IMR-90 (cell line): ENCODE data around the gene ISG15. TPM values are rescaled to one million over a fixed set of nuclear protein-coding genes. Genes with fewer than 3 reads are reported as not detected.
"Not testable (repeated sequence)": the region's sequence is repeated elsewhere in the genome, so short reads cannot be mapped to it uniquely, and the experiment has no call there.

ENCODE experiments used
- ATAC-seq: fragments of 200-7000 bp; cut with Tn5 transposase; 2 replicates; pipeline ENCODE4 v1.9.1; 2020; ENCODE audit warnings: low read depth, mild to moderate bottlenecking, moderate library complexity
- BruUV-seq: library from RNA; stranded (reverse); fragments of 400-500 nt; replicated peaks from 2 replicates; lab custom pipeline; 2021; lab: Mats Ljungman, UMichigan
- CTCF ChIA-PET: fragments of 300-600 bp; formaldehyde crosslinking; extraction: SDS; loops from one replicate; lab custom pipeline; 2021; ENCODE audit warnings: antibody characterized with exemption; lab: Yijun Ruan, JAX
- POLR2A ChIA-PET: fragments of 300-600 bp; sonication (Branson Sonifier 250); formaldehyde crosslinking; loops from one replicate; lab custom pipeline; 2022; ENCODE audit warnings: antibody characterized with exemption; ENCODE audit not compliant: unreplicated experiment; lab: Charles Lee
- DNase-seq: peaks from one replicate; pipeline ENCODE4 v3.0.0; 2013
- H2AFZ ChIP-seq: replicated peaks from 2 replicates; pipeline ENCODE3; 2013; ENCODE audit warnings: low read length, mild to moderate bottlenecking; ENCODE audit not compliant: poor library complexity
- H2AK5ac ChIP-seq: 2 replicates; pipeline ENCODE4 v1.6.1; 2013; ENCODE audit warnings: low read depth, low read length, inconsistent platforms
- H2AK9ac ChIP-seq: replicated peaks from 2 replicates; pipeline ENCODE3; 2013; ENCODE audit warnings: mild to moderate bottlenecking, low read depth, low read length, moderate library complexity; ENCODE audit not compliant: poor library complexity
- H2BK120ac ChIP-seq: 2 replicates; pipeline ENCODE4 v1.6.1; 2013; ENCODE audit warnings: low read depth, low read length, inconsistent platforms
- H2BK15ac ChIP-seq: 3 replicates; pipeline ENCODE4 v1.6.1; 2013; ENCODE audit warnings: low read depth, low read length, inconsistent platforms
- H2BK20ac ChIP-seq: 2 replicates; pipeline ENCODE4 v1.6.1; 2013; ENCODE audit warnings: low read depth, mild to moderate bottlenecking, inconsistent platforms, low read length, moderate library complexity
- H2BK5ac ChIP-seq: 2 replicates; pipeline ENCODE4 v1.6.1; 2013; ENCODE audit warnings: mild to moderate bottlenecking, low read depth, low read length, inconsistent platforms; ENCODE audit not compliant: poor library complexity, severe bottlenecking
- H3K14ac ChIP-seq: replicated peaks from 2 replicates; pipeline ENCODE4 v1.6.1; 2013; ENCODE audit warnings: low read depth, low read length, inconsistent platforms
- H3K18ac ChIP-seq: 2 replicates; pipeline ENCODE4 v1.6.1; 2013; ENCODE audit warnings: low read depth, low read length, control low read depth
- H3K23ac ChIP-seq: 2 replicates; pipeline ENCODE4 v1.6.1; 2013; ENCODE audit warnings: low read depth, low read length, inconsistent platforms
- H3K27ac ChIP-seq: 2 replicates; pipeline ENCODE4 v1.5.1; 2013; ENCODE audit warnings: mild to moderate bottlenecking, control low read depth, low read length; ENCODE audit not compliant: insufficient read depth
- H3K27me3 ChIP-seq: 2 replicates; pipeline ENCODE4 v1.6.1; 2013; ENCODE audit warnings: low read length; ENCODE audit not compliant: control insufficient read depth, insufficient read depth
- H3K36me3 ChIP-seq: 2 replicates; pipeline ENCODE4 v1.6.1; 2013; ENCODE audit warnings: low read length, mixed read lengths; ENCODE audit not compliant: control insufficient read depth, insufficient read depth
- H3K4ac ChIP-seq: 2 replicates; pipeline ENCODE4 v1.6.1; 2013; ENCODE audit warnings: low read depth, low read length, inconsistent platforms
- H3K4me1 ChIP-seq: 2 replicates; pipeline ENCODE4 v1.6.1; 2013; ENCODE audit warnings: low read length, mixed read lengths; ENCODE audit not compliant: control insufficient read depth, insufficient read depth
- H3K4me2 ChIP-seq: 2 replicates; pipeline ENCODE4 v1.6.1; 2013; ENCODE audit warnings: low read depth, mild to moderate bottlenecking, control low read depth, low read length, moderate library complexity
- H3K4me3 ChIP-seq: 2 replicates; pipeline ENCODE4 v1.5.1; 2013; ENCODE audit warnings: low read depth, mild to moderate bottlenecking, control low read depth, low read length, moderate library complexity; ENCODE audit not compliant: insufficient read depth
- H3K56ac ChIP-seq: 2 replicates; pipeline ENCODE4 v1.6.1; 2013; ENCODE audit warnings: low read length, inconsistent platforms; ENCODE audit not compliant: insufficient read depth; ENCODE audit errors: extremely low read depth
- H3K79me1 ChIP-seq, 2 experiments: 2 replicates each; pipeline ENCODE4 v1.6.1; 2013; ENCODE audit warnings: low read length in 2 of 2, inconsistent platforms in 1 of 2, low read depth in 1 of 2
- H3K9ac ChIP-seq: 2 replicates; pipeline ENCODE4 v1.6.1; 2013; ENCODE audit warnings: low read depth, low read length, control low read depth
- H3K9me1 ChIP-seq: 2 replicates; pipeline ENCODE4 v1.6.1; 2013; ENCODE audit warnings: low read length, inconsistent platforms; ENCODE audit not compliant: insufficient read depth
- H3K9me3 ChIP-seq: 2 replicates; pipeline ENCODE4 v1.6.1; 2013; ENCODE audit warnings: low read length; ENCODE audit not compliant: control insufficient read depth, insufficient read depth
- H4K20me1 ChIP-seq: 2 replicates; pipeline ENCODE4 v1.6.1; 2013; ENCODE audit warnings: low read length, inconsistent platforms; ENCODE audit not compliant: insufficient read depth
- H4K5ac ChIP-seq: 2 replicates; pipeline ENCODE4 v1.6.1; 2013; ENCODE audit warnings: mild to moderate bottlenecking, low read depth, low read length, control low read depth
- H4K8ac ChIP-seq, 2 experiments: 2 replicates each; pipeline ENCODE4 v1.6.1; 2013; ENCODE audit warnings: low read depth in 2 of 2, low read length in 2 of 2, control low read depth in 1 of 2, inconsistent platforms in 1 of 2
- H4K91ac ChIP-seq: 2 replicates; pipeline ENCODE4 v1.6.1; 2013; ENCODE audit warnings: low read depth, low read length, inconsistent platforms; ENCODE audit not compliant: insufficient read depth
- CHD1 ChIP-seq: IDR thresholded peaks from 2 replicates; pipeline ENCODE4 v1.6.1; 2012; ENCODE audit warnings: low read depth, low read length, improper control_type of control experiment
- WGBS, 2 experiments: methylation state at CpG; one replicate each; pipeline versions ENCODE4 v1.1.5 to v1.1.7; 2013; ENCODE audit warnings: missing lambda C conversion rate in 2 of 2; ENCODE audit not compliant: insufficient read length in 1 of 2; ENCODE audit errors: extremely low coverage in 2 of 2; 5-methylcytosine and 5-hydroxymethylcytosine counted together
- dilution Hi-C: fragments of 300-500 bp; cut with HindIII; formaldehyde crosslinking; loops from one replicate; pipeline ENCODE4 v1.14.3; 2018; ENCODE audit warnings: low sequenced_read_pairs; ENCODE audit not compliant: unreplicated experiment
- in situ Hi-C: fragments of 300-500 bp; cut with MboI; formaldehyde crosslinking; loops from 3 replicates; pipeline ENCODE4 v1.14.3; 2019; ENCODE audit warnings: low sequenced_read_pairs, inconsistent platforms, mixed read lengths
- intact Hi-C: fragments of 100-400 bp; cut with micrococcal nuclease; formaldehyde crosslinking; loops from 2 replicates; pipeline ENCODE4 v1.10.0; 2022
- polyA plus RNA-seq, 3 experiments: library from polyadenylated mRNA; depleted of rRNA; stranded (reverse); fragments of >200 nt; gene quantifications; 2 replicates each; pipeline ENCODE4 v1.2.3, GENCODE V29; 2012; ENCODE audit warnings: low replicate concordance in 1 of 3
- total RNA-seq: library from RNA; depleted of rRNA; stranded (reverse); fragments of >200 nt; gene quantifications from 2 replicates; pipeline ENCODE4 v1.2.3, GENCODE V29; 2012

Gene ISG15
- total and polyA plus RNA-seq, 2 of the 4 experiments (the other 2 are of a cell fraction) = 99.1 to 105 TPM

GRCh38 chr1:1027791-1028190, 14.5 kb downstream of the ISG15 start:
- no TSS peak for BruUV-seq

GRCh38 chr1:1030867-1031658, 17.8 kb downstream of the ISG15 start:
- H2BK120ac ChIP-seq, H3K27ac ChIP-seq, H2BK5ac ChIP-seq, H2BK20ac ChIP-seq, H3K4me2 ChIP-seq, BruUV-seq, H3K4ac ChIP-seq, H2BK15ac ChIP-seq, CTCF ChIA-PET, H3K9ac ChIP-seq, H2AK5ac ChIP-seq, H4K5ac ChIP-seq, in situ Hi-C loops, H3K23ac ChIP-seq, H3K27me3 ChIP-seq, H4K8ac ChIP-seq, H3K4me1 ChIP-seq, dilution Hi-C loops, H3K4me3 ChIP-seq, H3K18ac ChIP-seq, DNase-seq, H4K91ac ChIP-seq, H3K9me1 ChIP-seq, ATAC-seq, H2AK9ac ChIP-seq, H3K9me3 ChIP-seq, H3K14ac ChIP-seq, H3K56ac ChIP-seq, H2AFZ ChIP-seq: not testable (repeated sequence)
- 75% methylated on average over 7 of the region's 7 CpGs; no CpG with 5 or more reads in 1 of the 2 experiments for WGBS, 2 experiments
- peaks cover 14 to 47% of the 10 kb centered on the region in 2 experiments for H3K79me1 ChIP-seq
- intact Hi-C loops = loop anchor here (5.0 kb wide), 1 partner anchor 86 kb away; the partner anchor contains the start of gene C1orf159
- peaks cover 64% of the 10 kb centered on the region for H4K20me1 ChIP-seq
- POLR2A ChIA-PET = interaction anchor here (0.6 kb wide), 1 partner anchor 238 kb away, joined by 4 read pairs; no protein-coding TSS in a partner anchor
- peaks cover 19% of the 10 kb centered on the region for H3K36me3 ChIP-seq

More at GRCh38 chr1:1027791-1028190, 14.5 kb downstream of the ISG15 start:
- H3K4me1 ChIP-seq = peaks cover 13% of the 10 kb centered on the region
- intact Hi-C loops = no loop called here
- ATAC-seq = no peak
- no peak overlapping the region for H2AK5ac ChIP-seq
- ChIA-PET CTCF (no interaction called here), POLR2A (no interaction called here)
- peak overlapping the region; percentile 37 for H2AK9ac ChIP-seq
- no peaks in the 10 kb centered on the region for H3K27me3 ChIP-seq
- H3K18ac ChIP-seq = no peak overlapping the region
- no peak overlapping the region for H2BK120ac ChIP-seq
- H3K14ac ChIP-seq = no peak overlapping the region
- H2BK15ac ChIP-seq = no peak overlapping the region
- peaks cover 22% of the 10 kb centered on the region for H3K36me3 ChIP-seq
- no peak overlapping the region for H3K4me2 ChIP-seq
- no peak overlapping the region for H3K4ac ChIP-seq
- peaks cover 21 to 65% of the 10 kb centered on the region in 2 experiments for H3K79me1 ChIP-seq
- DNase-seq = no peak
- no peak overlapping the region for H4K5ac ChIP-seq
- H2BK20ac ChIP-seq = no peak overlapping the region
- H3K9me3 ChIP-seq = no peaks in the 10 kb centered on the region
- peaks cover 78% of the 10 kb centered on the region for H4K20me1 ChIP-seq
- no peak overlapping the region for H3K4me3 ChIP-seq
- H4K8ac ChIP-seq = no peak overlapping the region
- no peak overlapping the region for H3K23ac ChIP-seq
- TF ChIP-seq CHD1 = no peak
- in situ Hi-C loops = no loop called here
- no peak overlapping the region for H3K27ac ChIP-seq
- H3K56ac ChIP-seq = no peak overlapping the region
- no peak overlapping the region for H3K9ac ChIP-seq
- no peak overlapping the region for H2AFZ ChIP-seq
- H4K91ac ChIP-seq = no peak overlapping the region
- WGBS, 2 experiments = 100% methylated on average over 1 of the region's 17 CpGs; no CpG with 5 or more reads in 1 of the 2 experiments
- H3K9me1 ChIP-seq = peaks cover 2% of the 10 kb centered on the region; the same call in 1 of the 2 replicates
- dilution Hi-C loops = no loop called here
- no peak overlapping the region for H2BK5ac ChIP-seq
